HFF-Myc (cell line): ENCODE results near the gene GLS.

Experiments used
- DNase-seq: peaks from one replicate; pipeline ENCODE4 v3.0.0-alpha.2; 2011; ENCODE audit warnings: low read depth; ENCODE audit errors: extremely low read depth
- H3K4me3 ChIP-seq: replicated peaks from 2 replicates; pipeline ENCODE4 v1.5.1; 2011; ENCODE audit warnings: low read depth, mild to moderate bottlenecking, control low read depth, low read length
- TF ChIP-seq, protein P1 (sequence below): IDR thresholded peaks from 2 replicates; pipeline ENCODE4 v1.5.1; 2012; ENCODE audit warnings: mild to moderate bottlenecking, low read depth, low read length, control low read depth; ENCODE audit errors: missing control alignments

GLS gene

DNA sequence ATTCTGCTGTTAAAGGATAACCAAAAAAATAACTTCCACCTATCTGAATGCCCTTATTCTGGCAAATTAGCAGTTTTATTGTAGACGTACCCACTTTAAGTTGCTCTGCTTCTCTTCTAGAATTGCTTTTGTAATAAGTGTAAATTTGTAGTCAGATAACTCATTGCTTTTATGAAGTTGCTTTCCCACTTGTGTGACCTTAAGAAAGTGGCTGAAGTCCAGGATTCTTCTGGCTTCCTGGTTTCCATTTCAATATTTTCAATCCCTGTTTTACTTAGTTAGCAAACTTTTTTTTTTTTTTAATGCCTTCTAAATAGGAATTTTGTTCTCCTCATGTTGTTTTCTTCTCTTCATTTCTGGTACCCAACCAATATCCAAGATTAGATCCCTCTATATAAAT lies 59.8 kb downstream of the GLS start:
- TF ChIP-seq, protein P1, sequence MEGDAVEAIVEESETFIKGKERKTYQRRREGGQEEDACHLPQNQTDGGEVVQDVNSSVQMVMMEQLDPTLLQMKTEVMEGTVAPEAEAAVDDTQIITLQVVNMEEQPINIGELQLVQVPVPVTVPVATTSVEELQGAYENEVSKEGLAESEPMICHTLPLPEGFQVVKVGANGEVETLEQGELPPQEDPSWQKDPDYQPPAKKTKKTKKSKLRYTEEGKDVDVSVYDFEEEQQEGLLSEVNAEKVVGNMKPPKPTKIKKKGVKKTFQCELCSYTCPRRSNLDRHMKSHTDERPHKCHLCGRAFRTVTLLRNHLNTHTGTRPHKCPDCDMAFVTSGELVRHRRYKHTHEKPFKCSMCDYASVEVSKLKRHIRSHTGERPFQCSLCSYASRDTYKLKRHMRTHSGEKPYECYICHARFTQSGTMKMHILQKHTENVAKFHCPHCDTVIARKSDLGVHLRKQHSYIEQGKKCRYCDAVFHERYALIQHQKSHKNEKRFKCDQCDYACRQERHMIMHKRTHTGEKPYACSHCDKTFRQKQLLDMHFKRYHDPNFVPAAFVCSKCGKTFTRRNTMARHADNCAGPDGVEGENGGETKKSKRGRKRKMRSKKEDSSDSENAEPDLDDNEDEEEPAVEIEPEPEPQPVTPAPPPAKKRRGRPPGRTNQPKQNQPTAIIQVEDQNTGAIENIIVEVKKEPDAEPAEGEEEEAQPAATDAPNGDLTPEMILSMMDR = no peak
- no peak overlapping the region for H3K4me3 ChIP-seq
- DNase-seq = no peak

DNA sequence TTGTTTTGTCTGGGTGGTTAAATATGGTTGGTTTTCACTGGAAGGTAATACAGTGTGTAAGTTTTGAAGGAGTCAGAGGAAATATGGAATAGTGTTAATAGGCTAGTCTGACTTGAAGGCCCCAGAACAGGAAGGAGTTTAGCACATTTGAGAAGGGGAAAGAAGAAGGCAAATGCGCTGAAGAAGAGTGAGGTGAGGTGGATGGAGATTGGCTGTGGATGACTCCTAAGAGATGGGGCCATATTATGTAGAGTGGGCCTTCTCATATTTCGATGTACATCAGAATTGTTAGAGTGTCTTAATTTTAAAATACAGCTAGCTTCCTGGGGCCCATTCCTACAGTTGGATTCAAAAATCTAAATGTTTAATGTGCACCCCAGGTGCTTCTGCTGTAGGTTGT lies 61.0 kb downstream of the GLS start:
- H3K4me3 ChIP-seq = no peak overlapping the region
- TF ChIP-seq, protein P1 = no peak
- no peak for DNase-seq

DNA sequence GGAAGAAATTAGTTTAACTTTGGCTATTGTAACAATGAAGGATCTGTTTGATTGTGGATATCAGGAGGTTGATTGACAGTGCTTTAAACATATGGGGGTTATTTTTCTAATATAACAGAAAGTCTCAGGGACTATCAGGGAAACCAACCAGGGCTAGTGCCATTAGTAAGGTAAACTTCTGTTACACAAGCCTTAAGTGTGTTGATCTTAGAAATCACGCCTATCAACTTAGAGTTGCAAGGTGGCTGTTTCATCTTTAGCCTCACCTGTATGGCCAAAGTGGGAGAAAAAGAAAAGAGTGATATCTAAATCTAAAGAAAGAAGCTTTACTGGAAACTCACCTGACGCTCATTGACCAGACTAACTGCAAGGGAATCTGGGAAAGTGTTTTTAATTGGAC lies 62.1 kb downstream of the GLS start:
- H3K4me3 ChIP-seq = no peak overlapping the region
- TF ChIP-seq, protein P1 = no peak
- DNase-seq = no peak

DNA sequence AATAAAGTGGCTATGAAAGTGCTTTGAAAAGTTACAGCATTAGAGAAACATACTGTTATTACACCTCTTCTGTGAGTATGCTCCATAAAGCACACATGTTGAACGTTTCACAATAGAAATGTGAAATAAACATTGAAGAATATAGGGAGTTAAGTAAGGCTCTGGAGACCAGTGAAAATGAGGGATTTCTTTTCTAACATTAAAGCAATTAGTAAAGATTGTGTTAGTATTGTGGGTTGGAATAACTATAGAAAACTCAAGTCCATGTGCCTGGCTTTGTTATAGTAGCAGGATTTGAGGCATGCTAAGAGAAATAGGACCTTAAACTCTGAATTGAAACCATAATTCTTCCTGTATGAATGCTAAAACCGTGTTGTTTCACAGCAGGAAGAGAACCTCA lies 63.1 kb downstream of the GLS start:
- no peak overlapping the region for H3K4me3 ChIP-seq
- TF ChIP-seq, protein P1 = no peak
- DNase-seq = no peak

DNA sequence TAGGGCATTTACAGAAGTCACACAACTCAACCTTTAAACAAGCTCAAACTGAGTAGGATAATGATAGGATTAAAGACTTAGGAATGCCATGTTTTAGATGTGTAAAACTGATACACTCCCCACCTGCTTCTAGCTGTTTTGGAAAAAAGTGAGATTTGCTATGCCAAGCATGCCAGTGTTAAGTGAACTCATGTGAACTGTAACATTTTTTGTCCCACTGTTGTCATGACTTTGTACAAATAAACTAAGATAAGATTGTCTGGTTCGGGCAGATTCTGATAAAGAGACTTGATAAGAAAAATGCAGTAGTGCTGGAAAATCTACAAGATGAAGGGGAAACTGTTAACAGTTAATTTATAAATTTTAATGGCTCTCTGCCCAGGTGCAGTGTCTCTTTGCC lies 66.5 kb downstream of the GLS start:
- no peak overlapping the region for H3K4me3 ChIP-seq
- no peak for DNase-seq
- TF ChIP-seq, protein P1 = no peak

DNA sequence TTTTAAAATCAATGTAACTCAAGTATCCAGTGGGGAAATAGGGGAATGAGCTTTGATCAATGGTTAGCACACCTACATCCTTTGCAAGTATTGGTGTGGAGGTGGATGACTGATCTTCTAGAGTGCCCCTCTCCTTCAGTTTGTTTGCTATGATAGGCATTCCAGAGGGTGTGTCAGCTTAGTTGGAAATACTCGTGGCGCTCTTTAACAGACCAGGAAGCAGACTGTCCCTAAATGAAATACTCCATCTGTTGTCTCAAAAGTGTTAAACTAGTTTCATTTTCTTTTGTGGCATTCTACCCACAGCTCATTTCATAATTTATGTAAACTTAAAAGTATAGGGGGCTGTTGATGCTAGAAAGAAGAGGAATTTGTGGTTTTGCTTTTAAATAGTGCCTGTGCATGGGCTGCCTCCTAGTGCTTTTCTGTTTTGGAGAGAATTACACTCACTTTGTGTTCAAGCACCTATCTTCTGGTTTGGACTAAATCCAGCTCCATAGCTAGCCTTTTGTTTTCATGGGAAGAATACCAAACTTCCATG lies 67.2 kb downstream of the GLS start:
- DNase-seq = peak; percentile 17
- TF ChIP-seq, protein P1 = no peak
- H3K4me3 ChIP-seq = no peak overlapping the region

DNA sequence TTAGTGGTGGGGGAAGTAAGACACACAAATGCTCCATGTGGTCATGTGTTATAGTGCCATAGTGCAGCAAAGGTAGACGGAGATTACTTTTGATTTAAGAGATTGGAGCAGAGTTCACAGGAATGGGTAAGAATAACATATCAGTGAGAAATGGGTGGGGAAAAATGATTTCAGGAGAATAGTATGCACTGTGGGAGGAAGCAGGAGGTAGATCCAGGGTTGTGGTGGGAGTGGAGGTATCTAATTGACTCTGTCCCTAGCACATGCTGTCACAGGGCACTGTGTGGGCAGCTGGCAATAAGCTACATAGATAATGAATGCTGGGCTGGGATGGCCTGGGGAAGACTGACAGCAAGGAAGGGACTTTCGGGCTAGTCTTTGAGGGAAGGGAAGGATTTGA lies 68.0 kb downstream of the GLS start:
- no peak for DNase-seq
- H3K4me3 ChIP-seq = no peak overlapping the region
- TF ChIP-seq, protein P1 = no peak
